ENCODE data around the gene TMEM106C.
"Not testable (repeated sequence)": the region's sequence is repeated elsewhere in the genome, so short reads cannot be mapped to it uniquely, and the experiment has no call there.

TMEM106C gene

DNA sequence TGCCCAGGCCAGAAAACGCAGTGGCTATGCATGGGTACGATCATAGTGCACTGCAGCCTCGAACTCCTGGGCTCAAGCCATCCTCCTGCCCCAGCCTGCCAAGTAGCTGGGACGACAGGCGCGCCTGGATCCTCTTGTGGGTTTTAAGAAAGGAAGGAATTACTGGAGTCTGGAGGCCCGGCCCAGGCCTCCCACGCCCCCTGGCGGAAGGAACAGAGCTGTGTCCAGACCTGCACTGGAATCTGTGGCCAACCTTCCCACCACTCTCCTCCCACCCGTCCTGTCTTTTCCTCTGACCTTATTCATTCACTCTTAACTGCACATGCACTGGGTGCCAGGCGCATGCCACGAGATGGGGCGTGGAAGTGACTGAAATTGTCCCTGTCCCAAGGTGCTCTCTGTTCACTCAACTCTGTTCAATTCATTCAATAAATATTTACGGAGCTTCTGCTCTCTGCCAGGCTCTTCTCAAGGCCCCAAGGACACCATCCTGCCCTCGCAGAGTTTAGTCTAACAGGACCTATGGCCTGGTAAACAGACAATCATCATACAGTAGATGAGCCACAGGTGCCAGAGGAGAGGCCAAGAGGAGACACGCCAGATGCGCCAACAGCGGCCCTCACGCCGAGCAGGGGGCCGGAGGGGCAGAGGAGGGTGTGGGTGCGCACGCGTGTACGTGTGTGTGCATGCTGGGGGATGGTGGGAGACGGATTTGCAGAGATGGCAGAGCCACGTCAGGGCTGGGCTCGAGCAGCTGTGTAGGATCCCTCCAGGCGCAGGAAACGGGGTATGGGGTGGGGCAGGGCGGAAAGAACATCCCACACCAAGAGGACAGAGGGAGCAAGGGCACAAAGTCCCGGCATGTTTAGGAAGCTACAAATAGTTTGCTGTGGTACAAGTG is 13.7 kb upstream of the TMEM106C start:
- no peak for DNase-seq (ENCODE audit: low read depth)

DNA sequence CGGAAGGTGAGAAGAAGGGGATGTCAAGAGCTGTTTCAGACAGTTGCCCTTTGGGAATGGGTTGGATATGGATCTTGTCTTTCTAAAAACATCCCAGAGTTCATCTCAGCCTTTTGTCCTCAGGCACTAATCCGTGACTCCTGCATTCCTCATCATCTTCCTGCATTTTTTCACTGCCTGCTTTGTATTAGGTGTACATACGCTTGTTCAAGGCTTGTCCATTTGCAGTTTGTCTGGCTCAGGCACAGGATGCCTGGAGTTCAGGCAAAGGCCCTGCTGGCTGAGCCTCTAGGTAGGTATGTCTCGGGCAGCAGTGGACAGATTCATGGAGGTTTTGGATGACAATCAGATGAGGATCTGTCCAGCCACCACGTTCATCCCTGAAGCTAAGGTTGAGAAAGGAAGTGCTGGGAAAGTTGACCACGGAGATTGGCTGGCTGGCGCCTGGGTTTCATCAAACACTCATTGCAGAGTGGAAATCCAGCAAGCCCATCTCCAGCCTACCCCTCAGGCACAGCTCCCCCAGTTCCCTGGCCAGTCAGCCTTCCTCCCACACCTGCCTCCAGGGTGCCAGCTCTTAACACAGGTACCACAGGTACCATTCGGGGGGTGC is 12.4 kb upstream of the TMEM106C start:
- DNase-seq (ENCODE audit: low read depth): no peak

DNA sequence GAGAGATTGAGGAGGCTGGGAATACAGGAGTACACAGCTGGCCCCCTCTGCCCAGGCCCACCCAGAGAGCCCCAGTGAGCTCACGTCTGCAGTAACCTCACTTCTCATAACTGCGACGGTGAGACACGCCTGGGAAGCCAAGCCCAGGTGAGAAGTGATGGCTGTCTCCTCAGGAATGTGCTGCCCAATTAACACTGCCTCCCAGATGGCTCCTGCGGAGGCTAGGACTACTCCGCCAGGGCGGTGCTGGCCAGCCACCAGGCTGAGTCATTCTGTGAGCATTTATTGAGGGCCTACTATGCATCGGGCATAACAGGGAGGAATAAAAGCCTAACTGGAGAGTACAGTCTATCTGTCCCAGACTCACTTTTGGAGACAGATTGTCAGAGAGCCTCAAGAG is 9.3 kb upstream of the TMEM106C start:
- DNase-seq (ENCODE audit: low read depth): no peak

DNA sequence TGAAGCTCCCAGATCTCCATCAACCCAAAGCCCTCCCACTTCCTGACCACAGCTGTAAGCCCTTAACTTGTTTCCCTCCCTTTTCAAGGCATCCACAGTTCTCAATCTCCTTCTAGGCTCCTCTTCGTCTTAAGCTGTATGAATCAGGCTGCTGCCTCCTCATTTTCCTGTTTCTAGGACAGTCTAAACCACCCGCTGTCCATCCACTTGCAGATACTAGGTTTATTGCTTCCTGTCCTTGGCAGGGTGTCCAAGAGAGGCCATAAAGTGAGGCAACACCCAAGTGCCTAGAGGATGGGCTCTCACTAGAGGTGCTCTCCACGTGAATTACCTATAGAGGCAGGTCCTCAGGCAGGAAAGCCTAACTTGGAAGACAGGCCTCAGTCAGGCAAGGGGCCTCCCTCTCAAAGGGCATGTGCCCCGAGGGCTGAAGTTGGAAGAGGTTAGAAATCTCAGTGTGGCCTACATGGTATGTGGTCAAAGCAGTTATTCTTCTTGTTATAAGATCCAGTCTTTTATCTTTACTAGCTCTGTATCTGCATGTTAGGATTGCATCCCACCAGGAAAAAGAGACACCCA is 8.8 kb upstream of the TMEM106C start:
- no peak for DNase-seq (ENCODE audit: low read depth)

DNA sequence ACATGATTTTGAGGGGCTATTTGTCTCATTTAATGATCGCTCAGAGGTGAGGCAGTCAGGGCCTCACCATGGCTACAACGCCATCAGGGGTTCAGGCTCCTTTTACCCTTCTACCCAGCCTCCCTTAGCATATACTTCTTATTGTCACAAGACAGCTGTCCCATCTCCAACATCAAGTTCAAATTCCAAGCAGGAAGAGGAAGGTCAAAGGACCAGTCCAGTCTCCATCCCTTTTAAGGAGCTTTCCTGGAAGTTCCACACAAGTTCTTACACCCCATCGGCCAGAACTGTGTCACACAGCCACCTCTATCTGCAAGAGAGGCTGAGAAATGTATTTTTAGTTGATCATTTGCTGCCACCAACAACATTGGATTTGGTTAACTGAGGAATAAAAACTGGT is 8.3 kb upstream of the TMEM106C start:
- no peak for DNase-seq (ENCODE audit: low read depth)

DNA sequence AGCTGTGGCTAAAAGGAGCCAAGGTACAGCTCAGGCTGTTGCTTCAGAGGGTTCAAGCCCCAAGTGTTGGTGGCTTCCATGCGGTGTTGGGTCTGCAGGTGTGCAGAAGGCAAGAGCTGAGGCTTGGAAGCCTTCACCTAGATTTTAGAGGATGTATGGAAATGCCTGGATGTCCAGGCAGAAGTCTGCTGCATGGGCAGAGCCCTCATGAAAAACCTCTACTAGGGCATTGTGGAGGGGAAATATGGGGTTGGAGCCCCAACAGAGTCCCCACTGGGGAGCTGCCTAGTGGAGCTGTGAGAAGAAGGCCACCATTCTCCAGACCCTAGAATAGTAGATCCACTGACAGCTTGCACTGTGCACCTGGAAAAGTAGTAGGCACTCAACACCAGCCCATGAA is 5.7 kb upstream of the TMEM106C start:
- not testable (repeated sequence) for DNase-seq (ENCODE audit: low read depth)

DNA sequence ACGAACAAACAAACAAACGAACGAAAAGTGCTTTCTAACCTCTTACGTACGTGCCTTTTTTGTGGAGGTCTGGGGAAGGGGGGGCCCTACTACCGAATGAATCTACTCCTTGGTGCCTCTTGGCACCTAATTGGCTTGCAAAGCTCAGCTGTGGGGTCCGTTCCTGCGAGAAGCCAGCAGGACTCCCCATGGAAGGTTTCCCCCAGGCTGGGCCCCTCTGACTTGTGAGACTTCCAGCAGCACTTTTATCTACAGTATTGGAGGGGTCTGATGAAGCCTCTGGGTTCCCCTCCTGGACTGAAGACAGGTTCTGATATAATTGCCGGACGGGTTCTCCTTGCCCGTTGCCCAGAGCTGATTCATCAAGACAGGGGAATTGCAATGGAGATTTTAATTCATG is 1.2 kb upstream of the TMEM106C start:
- DNase-seq (ENCODE audit: low read depth): no peak

DNA sequence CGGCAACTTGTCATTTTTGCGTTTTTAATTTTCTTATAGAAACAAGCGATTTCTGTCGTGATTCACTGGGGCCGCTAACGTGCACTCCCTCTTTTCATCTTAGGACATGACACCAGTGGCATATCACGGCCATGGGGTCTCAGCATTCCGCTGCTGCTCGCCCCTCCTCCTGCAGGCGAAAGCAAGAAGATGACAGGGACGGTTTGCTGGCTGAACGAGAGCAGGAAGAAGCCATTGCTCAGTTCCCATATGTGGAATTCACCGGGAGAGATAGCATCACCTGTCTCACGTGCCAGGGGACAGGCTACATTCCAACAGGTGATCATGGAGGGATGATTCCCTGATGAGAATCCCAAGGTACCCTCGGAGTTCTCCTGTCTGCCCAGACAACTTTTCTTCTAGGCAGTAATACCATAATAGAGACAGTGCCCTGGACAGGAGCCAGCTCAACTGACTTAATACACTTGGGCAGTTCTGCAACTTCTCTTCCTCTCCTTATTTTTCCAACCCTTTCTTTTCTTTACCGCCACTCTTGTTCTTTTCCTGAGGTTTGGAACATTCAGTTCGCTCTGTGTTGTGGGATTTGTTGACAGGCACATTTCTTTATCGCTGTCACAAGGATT is 821 bp downstream of the TMEM106C start:
- no peak for DNase-seq (ENCODE audit: low read depth)

DNA sequence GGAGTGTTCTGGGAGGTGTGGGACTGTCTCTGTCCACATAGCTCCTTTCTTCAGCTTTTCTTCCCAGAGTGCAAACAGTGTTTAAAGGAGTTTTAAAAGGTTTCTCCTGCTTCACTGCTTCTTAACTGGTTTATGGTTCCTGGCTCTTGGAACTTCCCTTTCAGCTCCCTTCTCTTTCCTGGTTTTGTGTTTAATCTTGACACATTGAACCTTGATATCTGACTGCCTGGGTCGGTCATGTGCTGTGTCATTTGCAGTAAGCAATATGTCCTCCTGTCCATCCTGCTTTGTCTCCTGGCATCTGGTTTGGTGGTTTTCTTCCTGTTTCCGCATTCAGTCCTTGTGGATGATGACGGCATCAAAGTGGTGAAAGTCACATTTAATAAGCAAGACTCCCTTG is 2.2 kb downstream of the TMEM106C start:
- no peak for DNase-seq (ENCODE audit: low read depth)

DNA sequence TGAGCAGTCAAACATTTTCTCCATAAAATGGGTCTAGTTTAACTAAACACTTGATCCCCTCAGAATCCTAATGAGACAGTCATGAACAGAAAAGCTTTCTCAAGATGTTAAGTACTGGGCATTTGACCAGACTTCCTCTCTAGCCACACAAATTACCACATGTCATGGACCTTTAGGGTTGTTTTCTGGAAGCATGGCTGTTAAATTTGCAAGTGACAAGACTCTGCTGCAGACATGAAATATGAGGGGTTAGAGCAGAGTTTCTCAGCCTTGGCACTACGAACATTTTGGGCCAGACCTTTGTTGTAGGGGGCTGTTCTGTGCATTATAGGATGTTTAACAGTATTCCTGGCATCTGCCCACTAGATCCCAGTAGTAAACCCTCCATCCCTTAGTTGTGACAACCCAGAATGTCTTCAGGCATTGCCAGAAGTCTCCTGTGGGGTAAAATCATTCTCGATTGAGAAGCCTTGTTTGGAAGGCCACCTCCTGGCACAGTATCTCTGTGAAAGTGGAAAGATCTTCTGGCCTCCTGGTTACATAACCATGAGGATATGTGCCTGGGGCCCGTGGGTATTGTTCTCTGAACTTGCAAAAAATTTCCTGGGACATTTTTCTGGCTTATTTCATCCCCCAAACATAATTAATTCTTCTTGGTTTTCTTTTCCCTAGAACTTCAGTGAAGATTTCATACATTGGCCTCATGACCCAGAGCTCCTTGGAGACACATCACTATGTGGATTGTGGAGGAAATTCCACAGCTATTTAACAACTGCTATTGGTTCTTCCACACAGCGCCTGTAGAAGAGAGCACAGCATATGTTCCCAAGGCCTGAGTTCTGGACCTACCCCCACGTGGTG is 4.3 kb downstream of the TMEM106C start:
- no peak for DNase-seq (ENCODE audit: low read depth)

DNA sequence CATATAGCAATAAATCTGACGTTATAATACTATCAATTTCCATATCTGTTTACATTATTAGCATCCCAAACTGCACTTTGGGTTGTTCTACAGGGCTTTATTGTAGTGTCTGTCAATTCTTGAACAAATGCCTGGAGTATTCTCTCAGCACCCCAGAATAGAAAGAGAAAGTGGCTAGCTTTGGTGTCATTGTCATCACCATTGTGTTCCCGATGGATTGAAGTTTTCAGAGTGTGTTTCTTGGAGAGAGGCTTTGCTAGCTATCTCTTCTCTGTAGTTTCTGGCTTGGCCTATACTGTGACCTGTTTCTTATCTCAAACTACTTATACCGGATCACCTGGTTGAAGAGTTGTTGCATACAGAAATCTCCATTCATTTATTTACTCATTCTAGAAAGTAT is 6.4 kb downstream of the TMEM106C start:
- no peak for DNase-seq (ENCODE audit: low read depth)

DNA sequence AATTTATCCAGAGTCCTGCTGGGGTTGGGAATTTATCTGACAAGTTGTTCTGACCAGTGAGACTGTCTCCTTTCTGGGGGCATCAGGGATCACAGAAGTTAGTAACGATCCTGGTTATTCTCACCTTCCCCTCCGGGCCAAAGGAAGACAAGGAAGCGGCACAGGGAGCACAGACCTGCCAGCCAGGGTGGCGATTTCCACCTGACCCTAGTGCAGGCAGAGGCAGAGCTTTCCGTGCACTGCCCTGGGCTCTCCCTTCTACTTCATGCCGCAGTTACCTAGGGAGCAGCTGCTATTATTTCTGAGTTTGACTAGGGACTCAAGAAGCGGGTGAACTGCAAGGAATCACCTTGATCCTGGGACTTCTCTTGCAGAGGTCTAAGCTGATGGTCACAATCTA is 7.4 kb downstream of the TMEM106C start:
- no peak for DNase-seq (ENCODE audit: low read depth)

DNA sequence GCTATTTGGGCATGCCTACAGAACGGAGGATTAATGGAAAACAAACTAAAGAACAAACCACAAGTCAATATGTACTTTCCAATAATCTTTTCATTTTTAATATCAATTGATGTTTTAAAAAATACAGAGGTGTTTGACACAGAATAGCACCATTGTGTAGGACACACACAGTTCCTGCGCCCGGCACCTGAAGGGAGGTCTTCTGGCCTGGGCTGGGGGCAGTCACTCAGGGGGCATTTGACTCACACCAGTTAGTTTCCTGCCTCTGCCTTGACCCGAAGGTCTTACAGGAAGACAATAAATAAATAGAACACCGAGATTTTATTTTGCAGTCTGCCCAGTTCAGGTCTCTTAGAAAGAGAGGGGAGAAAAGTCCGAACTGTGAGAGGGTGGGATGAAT is 9.5 kb downstream of the TMEM106C start:
- no peak for DNase-seq (ENCODE audit: low read depth)

DNA sequence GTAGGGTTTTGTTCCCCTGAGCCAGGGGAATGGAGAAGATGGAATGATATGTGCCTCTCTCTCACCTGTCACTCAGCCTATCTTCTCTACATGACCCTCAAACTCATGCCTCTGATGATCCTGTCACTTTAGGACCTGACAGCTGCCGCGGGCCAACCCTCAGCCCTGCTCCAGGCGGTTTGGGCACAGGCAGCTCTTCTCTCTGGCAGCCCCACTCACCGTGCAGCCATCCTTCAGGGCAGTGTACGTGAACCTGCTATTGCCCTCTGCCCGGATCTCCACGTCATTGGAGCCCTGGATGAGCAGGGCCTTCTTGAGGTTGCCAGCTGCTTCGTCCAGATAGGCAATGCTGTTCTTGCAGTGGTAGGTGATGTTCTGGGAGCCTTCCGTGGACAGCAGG is 10.5 kb downstream of the TMEM106C start:
- DNase-seq (ENCODE audit: low read depth): no peak

DNA sequence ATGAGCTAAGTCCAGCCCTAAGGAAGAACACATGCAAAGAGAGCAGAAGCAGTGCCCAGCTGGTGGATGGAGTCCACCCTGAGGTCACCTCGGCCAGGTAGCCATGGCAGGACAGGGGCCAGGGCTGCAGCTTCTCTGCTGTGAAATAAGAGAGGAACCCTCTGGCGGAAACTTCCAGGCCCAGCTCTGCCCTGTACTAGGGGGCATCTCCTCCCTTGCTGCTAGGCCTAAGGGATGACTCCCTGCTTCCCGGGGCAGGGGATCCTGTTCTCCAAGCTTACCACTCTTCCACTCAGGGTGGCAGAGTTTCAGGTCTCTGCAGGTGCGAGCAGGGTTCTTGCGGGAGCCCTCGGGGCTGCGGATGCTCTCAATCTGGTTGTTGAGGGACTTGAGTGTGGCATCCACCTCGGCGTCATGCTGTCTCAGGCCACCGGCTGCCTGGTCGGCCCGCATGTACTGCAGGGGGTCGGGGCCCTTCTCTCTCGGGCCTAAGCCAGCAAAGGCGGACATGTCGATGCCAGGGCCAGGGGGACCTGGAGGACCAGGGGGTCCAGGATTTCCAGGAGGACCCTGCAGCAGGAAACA is 11.7 kb downstream of the TMEM106C start:
- DNase-seq (ENCODE audit: low read depth): no peak

DNA sequence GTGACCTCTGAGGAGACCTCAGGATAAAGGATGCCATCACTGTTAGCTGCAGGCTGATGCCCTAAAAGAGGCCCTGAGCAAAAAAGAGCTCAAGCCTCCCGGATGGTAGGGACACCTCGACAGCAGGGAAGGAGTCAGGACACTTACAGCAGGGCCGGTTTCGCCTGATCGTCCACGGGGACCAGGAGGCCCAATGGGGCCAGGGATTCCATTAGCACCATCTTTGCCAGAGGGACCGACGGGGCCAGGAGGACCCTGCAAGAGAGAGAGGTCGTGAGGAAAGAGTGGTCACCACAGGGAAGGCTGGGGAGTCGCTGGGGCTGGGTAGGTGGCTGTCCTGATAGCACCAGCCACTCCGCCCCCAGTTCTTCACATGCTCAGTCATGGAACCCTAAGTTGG is 12.4 kb downstream of the TMEM106C start:
- DNase-seq (ENCODE audit: low read depth): no peak

DNA sequence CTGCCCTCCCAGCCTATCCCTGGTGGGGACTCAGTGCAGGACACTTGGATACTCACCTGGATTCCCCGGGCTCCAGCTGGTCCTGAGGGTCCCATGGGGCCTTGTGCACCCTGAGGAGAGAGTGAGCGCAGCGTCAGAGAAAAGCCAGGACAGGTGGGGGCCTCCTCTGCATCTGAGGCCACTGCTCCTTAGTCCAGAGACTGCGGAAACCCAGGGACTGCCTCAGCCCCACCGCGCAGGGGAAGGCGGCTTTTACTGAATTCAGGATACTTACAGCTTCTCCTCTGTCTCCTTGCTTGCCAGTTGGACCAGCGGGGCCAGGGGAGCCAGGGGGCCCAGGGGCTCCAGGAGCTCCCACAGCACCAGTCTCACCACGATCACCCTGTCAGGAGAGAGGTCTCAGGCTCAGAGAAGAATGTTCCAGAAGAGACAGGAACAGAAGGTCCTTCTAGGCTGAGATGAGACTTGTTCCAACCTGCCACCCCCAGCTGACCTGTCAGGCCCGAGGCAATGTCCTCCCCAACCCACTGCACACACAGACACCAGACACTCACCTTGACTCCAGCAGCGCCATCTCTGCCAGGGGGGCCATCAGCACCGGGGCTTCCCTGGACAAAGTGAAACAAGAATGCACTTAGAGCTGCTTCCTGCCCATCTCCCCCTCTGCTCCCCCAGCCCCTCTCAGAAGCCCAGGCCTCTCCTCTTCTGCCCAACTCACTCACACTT is 13.8 kb downstream of the TMEM106C start:
- no peak for DNase-seq (ENCODE audit: low read depth)

DNA sequence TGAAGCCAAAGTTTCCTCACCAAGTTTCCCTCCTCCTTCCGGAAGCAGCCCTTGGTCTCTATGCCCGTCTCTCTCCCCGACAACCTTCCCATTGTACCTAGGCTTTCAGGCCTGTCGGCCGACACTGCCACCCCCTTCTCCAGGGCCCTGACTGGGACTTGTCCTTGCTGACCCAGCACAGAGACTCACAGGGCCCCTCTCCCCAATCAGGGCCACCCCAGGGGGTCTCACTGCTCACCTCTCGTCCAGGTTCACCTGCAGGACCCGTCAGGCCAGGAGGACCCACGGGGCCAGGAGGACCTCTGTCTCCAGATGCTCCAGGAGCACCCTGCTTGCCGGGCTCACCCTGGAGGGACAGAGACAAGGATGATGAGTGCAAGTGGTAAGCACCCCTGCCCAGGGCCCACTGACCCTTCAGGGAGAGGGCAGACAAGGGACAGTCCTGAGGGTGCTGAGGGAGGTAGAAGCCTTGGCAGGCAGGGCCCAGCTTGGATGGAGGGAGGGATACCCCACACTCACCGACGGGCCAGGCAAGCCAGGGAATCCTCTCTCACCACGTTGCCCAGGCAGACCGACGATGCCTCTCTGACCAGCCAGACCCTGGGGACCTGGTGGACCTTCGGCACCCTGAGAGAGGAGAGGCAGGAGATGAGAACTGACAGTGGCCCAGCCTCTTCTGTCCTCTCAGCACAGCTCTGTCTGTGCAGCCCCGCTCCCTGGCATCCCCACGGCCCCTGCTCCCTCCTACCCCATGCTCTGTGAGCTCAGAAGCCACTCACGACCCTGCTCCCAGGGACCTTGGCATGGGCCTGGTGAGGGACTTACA is 14.6 kb downstream of the TMEM106C start:
- DNase-seq (ENCODE audit: low read depth): no peak

DNA sequence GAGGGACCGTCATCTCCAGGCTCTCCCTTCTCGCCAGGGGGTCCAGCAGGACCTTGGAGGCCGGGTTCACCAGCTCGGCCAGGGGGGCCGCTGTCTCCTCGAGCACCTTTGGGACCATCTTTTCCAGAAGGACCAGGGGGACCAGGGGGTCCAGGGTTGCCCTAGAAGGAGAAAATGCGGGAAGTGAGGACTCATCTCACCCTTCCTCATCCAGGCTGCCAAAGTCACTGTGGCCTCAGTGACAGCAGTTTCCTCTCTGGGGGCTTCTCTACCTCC is 15.1 kb downstream of the TMEM106C start:
- no peak for DNase-seq (ENCODE audit: low read depth)

DNA sequence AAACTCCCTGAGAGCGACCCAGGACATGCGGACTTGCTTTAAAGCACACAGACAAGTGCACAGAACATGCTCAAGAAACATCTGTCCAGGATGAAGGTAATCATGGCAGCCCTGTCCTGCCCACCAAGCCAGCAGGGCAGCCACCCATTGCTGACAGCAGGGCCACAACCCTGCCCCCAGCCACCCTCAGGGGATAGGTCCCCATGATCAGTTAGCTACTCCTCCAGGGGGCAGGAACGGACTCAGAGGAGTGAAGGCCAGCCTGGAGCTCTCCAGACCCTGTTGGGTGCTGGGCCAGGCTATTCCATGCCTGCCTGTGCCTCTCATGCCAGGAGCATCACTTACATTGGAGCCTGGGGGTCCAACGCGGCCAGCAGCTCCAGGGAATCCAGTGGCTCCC is 15.8 kb downstream of the TMEM106C start:
- DNase-seq (ENCODE audit: low read depth): no peak
